MM.1S (cell line): ENCODE measurements around the gene AFG3L2.

Experiments
- CTCF ChIP-seq: fragments of 300-600 bp; sonication (generic); IDR thresholded peaks from 2 replicates; pipeline ENCODE4 v1.5.1; 2016; ENCODE audit warnings: antibody characterized with exemption, low read length, mixed read lengths
- EZH2 ChIP-seq: fragments of 300-600 bp; sonication (generic); optimal IDR thresholded peaks from 2 replicates; pipeline ENCODE3; 2017; ENCODE audit warnings: low read depth, mild to moderate bottlenecking, antibody characterized with exemption, low read length, mixed read lengths

DNA sequence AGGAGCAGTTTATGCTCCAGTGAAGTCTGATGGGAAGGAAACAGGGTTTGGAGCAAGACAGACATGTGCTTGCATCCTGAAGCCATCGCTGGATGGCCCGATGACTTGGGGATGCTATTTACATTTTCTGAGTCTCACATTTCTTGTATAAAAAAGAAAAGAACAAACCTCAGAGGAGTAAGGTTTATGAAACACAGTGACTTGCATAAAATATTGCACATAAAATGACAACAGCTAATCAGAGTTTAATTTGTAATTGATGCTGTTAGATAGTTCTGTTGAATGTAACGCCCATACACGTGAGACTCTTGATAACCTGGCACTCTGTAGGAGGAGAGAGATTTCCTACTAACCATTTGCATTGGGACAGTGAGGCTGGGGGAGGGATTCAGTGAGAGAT, 47.2 kb upstream of the AFG3L2 start:
- TF ChIP-seq CTCF: no peak
- TF ChIP-seq EZH2: no peak
